Suprapubic skin (tissue), 4 donors: Measurements from ENCODE around the gene CCDC197.

Experiments
- CTCF ChIP-seq, 2 donors: fragments of 200-600 bp in 1 of 2; fragments of 450-650 bp in 1 of 2; sonication (generic) in 1 of 2; IDR thresholded peaks; one replicate each; pipeline ENCODE4 v1.5.1; 2016 to 2019; ENCODE audit warnings: antibody characterized with exemption in 2 of 2, mild to moderate bottlenecking in 1 of 2, moderate library complexity in 1 of 2
- EP300 ChIP-seq: sonication (generic); formaldehyde crosslinking; IDR thresholded peaks from one replicate; pipeline ENCODE4 v1.6.1; 2017; ENCODE audit warnings: antibody characterized with exemption
- POLR2A ChIP-seq, 2 donors: fragments of 450-650 bp; IDR thresholded peaks; one replicate each; pipeline ENCODE4 v1.6.1; 2017; ENCODE audit warnings: antibody characterized with exemption in 2 of 2, mild to moderate bottlenecking in 2 of 2, moderate library complexity in 2 of 2
- POLR2AphosphoS5 ChIP-seq, 3 donors: sonication (generic); formaldehyde crosslinking; IDR thresholded peaks; one replicate each; pipeline ENCODE4 v1.6.1; 2017; ENCODE audit warnings: antibody characterized with exemption in 3 of 3

GRCh38 chr14:93960108-93960475 lies 37.0 kb upstream of the CCDC197 start:
- TF ChIP-seq POLR2A (IDR thresholded peaks at IDR 0.05) (no peak), CTCF (IDR thresholded peaks at IDR 0.05) (no peak), POLR2AphosphoS5 (IDR thresholded peaks at IDR 0.05) (no peak), EP300 (no peak)
